Fibroblast of lung (primary cell): Measurements from ENCODE around the gene FKBP8.

Source experiments
- EZH2 ChIP-seq: IDR thresholded peaks from 2 replicates; pipeline ENCODE4 v1.5.1; 2012; ENCODE audit warnings: low read length, control low read depth, mild to moderate bottlenecking; ENCODE audit errors: missing control alignments
- TF ChIP-seq, protein P1 (sequence below), 2 donors: IDR thresholded peaks in 1 of 2; conservative IDR thresholded peaks in 1 of 2; 1 replicate in 1 of 2; 2 replicates in 1 of 2; pipeline ENCODE4 v1.5.1; 2011 to 2012; ENCODE audit warnings: low read length in 2 of 2, control low read depth in 1 of 2, inconsistent platforms in 1 of 2, low read depth in 1 of 2, mild to moderate bottlenecking in 1 of 2

- TF ChIP-seq, protein P1, sequence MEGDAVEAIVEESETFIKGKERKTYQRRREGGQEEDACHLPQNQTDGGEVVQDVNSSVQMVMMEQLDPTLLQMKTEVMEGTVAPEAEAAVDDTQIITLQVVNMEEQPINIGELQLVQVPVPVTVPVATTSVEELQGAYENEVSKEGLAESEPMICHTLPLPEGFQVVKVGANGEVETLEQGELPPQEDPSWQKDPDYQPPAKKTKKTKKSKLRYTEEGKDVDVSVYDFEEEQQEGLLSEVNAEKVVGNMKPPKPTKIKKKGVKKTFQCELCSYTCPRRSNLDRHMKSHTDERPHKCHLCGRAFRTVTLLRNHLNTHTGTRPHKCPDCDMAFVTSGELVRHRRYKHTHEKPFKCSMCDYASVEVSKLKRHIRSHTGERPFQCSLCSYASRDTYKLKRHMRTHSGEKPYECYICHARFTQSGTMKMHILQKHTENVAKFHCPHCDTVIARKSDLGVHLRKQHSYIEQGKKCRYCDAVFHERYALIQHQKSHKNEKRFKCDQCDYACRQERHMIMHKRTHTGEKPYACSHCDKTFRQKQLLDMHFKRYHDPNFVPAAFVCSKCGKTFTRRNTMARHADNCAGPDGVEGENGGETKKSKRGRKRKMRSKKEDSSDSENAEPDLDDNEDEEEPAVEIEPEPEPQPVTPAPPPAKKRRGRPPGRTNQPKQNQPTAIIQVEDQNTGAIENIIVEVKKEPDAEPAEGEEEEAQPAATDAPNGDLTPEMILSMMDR (conservative IDR thresholded peaks at IDR 0.05 in 1 of 2, IDR thresholded peaks at IDR 0.05 in 1 of 2; ENCODE audit: low read depth in 1 of 2, low read length in 2 of 2) = no peak
- no peak for TF ChIP-seq EZH2
Measured at GRCh38 chr19:18562086-18562485, 18.7 kb upstream of the FKBP8 start.
